Endometrial microvascular endothelial cells (primary cell): Measurements from ENCODE around the gene C16orf95. TPM values are rescaled to one million over a fixed set of nuclear protein-coding genes. Genes with fewer than 3 reads are reported as not detected.

Experiments used
- in situ Hi-C: cut with HindIII; loops from 2 replicates; pipeline ENCODE4 v1.10.0; 2017; ENCODE audit warnings: low sequenced_read_pairs, low pct_unique_long_range_greater_than_20kb; ENCODE audit errors: inconsistent ontology term
- total RNA-seq: library from RNA; depleted of rRNA; stranded (reverse); fragments of >200 nt; gene quantifications from one replicate; pipeline ENCODE4 v1.2.3, GENCODE V29; 2015; ENCODE audit errors: inconsistent ontology term

C16orf95 gene
- total RNA-seq, 1 donor from 2014 or later: 3.8 TPM

DNA sequence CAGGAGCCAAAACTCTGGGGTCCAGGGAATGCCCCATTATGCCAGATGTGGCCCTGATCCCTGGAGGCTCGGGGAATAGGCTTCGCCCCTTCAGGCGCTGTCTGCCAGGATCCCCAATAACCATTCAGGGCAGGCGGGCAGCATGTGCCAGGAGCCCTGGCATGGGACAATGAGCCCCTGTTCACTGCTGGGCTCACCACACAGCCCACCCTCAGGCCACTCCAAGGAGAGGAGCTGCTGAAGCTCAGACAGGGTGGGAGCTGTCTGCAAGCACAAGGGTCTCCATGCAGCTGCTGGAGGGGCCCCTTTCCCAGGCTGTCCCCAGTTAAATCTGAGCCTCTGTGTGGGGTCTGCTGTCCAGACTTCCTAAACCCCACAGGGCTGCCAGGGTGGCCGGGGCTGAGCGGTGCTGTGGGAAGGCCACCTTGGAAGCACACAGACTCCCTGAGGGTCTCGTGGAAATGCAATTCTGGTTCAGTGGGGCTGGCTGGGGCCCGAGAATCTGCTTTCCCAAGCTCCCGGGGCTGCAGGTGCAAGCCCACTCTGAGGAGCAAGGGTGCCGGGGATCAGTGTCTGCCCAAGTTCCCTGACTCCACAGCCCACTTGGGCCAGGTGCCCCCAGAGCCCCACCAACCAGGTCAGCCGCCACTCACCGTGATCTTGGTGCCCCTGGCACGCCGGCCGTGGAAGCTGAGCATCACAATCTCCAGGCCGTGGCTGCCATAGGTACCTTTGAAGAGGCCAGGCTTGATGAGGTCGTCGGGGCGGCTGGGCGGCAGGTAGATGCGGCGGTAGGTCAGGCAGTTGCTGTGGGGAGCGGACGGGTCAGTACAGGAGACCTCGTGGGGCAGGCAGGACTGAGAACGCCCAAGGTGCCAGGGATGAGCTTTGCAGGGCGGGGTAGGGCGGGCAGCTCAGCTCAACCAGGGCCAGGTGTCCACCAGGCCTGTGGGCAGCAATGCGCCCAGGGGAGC lies 17.7 kb upstream of the C16orf95 start:
- in situ Hi-C loops: no loop called here

DNA sequence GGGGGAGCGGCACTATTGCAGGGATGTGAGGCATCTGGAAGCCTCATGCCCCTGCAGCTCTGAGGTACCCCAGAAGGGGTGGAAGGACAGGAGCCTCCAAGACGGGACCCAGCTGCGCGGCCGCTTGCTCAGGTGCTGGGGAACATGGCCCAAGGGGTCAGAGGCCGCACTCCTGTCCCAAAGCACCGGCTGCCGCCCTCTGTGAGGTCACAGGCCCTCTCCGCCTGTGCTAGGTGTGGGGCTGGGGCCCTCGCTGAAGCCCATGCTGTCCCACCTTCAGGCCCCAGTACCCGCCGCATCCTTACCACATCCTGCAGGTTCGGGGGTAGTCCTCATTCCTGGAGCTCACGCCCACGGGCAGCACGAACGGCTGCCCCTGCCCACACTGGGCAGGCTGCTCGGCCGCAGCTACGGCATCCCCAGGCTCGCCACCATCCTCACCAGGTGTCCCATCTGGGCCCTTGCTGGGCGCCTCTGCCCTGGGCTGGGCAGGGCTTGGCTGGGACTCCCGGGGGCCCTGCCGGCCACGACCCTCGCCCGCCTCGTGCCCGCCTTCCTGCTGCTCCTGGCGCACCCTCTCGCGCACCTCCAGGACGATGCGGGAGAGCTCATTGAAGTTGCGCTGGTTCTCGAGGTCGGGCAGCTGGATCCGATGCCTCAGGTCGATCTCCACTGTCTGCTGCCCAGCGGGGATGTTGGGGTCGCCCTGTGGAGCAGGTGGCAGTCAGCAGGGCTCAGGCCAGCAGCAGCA lies 16.6 kb upstream of the C16orf95 start:
- in situ Hi-C loops: no loop called here

GRCh38 chr16:87333101-87333500 lies 15.9 kb upstream of the C16orf95 start:
- in situ Hi-C loops: no loop called here

GRCh38 chr16:87332150-87332549 lies 15.0 kb upstream of the C16orf95 start:
- in situ Hi-C loops: no loop called here

- in situ Hi-C loops: no loop called here
Observed at GRCh38 chr16:87331241-87331801, 14.1 kb upstream of the C16orf95 start.

DNA sequence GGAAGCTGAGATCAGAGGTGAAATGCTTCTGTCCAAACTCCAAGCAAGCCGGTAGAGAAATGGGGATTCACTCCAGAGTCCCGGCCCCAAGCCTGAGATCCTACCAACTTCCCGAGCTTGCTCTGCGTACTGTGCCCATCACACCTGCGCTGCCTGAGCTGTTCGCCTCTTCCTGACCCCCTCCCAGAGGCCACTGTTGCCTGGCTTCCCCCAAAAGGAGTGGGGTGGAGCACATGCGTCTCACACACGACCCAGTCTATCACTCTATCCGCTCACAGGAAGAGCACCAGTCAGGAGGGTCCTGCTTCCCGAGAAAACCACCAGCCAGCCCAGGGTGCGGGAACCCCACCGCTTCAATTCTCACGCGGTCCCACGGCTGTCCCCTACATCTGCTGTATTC lies 13.5 kb upstream of the C16orf95 start:
- in situ Hi-C loops: no loop called here

DNA sequence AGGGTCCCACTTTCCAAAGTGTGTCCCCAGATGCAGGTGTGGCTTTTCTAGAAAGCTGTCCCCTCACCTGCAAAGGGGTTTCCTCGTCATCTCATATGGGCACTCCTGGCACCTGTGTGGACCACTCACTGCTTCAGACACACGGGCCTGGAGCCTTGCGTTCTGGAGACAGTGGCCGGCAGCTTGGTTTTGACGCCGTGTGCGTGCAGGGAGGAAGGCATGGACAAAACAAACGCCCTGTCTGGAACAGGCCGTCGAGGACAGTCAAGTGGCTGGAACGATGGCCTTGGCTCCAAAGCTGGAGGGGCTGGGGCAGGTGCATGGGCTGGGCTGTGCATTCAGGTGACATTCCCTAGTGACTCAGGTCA lies 13.0 kb upstream of the C16orf95 start:
- in situ Hi-C loops: no loop called here

DNA sequence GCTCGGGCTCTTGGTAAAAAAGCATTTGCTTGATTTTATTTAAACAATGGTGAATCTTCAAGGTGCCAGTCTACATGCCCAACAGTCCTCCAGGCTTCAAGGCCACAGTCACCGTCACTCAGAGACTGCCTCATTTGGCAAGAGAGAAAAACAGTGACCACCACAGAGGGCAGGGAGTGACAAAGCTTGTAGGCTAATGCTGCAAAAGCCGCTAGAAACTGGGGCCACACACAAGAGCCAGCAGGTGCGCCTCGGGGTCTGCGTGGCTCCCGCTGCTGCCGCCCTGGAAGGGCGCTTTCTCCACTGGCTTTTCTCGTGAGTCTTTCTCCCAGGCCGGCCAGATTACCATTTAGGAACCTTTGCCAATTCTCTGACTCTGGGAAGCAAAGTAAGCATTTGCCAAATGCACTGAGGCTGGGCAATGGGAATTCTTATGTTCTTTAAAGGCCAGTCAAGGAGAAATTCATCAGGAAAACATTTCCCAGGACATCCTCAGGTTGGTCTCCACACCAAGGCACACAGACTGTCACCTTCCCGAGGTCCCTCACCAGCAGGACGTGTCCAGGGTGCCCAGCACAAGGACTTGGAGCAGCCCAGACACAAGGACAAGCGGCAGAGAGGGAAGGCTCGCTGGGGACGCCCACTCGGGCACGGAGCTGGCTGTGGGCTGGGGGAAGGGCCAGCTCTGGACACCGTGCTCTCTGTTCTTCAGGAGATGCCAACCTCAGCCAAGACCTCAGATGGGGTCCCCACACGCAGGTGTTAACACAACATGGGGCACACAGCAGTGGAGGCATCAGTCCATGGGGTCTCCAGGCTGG lies 12.5 kb upstream of the C16orf95 start:
- in situ Hi-C loops: no loop called here

GRCh38 chr16:87328846-87329245 lies 11.7 kb upstream of the C16orf95 start:
- in situ Hi-C loops: no loop called here

- in situ Hi-C loops: no loop called here
Observed at GRCh38 chr16:87327798-87328495, 10.8 kb upstream of the C16orf95 start.

DNA sequence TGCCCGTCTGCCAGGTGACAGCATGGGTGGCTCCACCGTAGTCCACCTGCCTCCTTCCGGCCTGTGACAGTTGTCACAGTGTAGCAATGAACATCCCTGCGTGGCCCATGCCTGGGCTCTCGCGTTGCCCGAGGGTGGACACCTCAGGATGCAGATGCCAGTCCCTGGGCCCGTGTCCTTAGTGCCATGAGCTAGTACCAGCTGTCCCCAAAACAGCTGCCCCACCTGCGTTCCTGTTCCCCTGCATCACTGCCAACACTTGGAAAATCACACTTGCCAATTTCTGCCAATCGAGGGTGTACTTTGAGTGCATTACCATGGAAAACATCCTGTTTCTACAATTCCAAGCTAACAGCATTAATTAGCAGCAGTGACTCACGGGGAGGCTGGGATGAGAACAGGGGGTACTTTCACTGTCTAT lies 9.0 kb upstream of the C16orf95 start:
- in situ Hi-C loops: no loop called here

DNA sequence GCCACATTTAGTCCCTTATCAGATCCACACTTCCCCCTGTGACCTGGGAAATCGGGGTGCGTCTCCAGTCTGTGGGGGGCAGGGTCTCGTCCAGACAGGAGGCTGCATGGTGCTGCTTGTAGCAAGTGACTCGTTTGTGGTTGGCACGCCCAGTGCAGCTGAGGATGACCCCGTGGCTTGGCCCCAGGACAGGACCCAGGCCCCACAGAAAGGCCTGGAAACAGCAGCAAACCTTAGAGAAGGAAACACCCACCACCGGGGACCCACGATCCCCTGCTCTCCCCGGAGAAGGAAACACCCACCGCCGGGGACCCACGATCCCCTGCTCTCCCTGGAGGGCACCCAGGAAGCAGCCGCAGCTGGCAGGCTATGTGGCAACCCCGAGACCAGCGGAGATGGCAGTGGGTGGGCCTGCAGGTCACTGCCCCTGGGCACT lies 8.2 kb upstream of the C16orf95 start:
- in situ Hi-C loops: no loop called here

DNA sequence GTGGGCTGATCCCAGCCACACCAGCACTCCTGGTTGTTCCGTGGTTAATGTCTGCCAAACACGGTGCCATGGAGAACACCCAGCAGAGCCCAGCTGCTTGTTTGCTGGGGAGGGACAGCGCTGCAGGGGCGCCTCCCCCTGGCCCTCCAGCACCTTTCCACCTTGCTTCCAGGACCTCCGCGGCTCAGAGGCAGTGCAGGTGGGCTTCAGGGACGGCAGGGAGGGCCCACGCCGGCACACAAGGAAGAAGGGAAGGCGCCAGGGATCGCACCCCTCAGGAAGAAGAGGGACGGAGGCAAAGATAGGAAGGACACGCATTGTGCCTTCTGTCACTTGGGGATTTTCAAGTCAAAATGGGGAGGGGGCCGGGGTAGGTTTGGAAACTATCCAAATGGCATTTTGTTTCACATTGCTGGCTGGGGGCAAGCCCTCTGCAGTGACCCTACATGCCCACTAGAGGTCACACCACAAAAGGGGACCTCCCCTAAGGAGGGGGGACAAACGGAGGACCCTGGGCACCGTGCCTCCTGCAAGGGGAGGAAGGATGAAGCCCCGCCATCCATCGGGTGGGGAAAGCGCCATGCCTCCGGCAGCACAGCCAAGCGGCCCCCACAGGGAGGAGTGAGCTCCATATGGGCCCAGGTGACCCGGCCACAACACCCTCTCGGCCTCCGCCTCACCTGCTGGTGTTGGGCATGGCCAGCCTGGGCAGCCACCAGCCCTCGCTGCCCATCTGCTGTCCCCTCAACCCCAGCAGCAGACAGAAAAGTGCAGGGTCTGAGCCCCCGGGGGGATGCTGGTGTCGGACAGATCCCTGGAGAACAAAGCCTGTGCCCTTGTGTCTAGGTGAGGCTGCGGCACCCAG lies 7.5 kb upstream of the C16orf95 start:
- in situ Hi-C loops: no loop called here

GRCh38 chr16:87323727-87324410 lies 6.7 kb upstream of the C16orf95 start:
- in situ Hi-C loops: no loop called here

DNA sequence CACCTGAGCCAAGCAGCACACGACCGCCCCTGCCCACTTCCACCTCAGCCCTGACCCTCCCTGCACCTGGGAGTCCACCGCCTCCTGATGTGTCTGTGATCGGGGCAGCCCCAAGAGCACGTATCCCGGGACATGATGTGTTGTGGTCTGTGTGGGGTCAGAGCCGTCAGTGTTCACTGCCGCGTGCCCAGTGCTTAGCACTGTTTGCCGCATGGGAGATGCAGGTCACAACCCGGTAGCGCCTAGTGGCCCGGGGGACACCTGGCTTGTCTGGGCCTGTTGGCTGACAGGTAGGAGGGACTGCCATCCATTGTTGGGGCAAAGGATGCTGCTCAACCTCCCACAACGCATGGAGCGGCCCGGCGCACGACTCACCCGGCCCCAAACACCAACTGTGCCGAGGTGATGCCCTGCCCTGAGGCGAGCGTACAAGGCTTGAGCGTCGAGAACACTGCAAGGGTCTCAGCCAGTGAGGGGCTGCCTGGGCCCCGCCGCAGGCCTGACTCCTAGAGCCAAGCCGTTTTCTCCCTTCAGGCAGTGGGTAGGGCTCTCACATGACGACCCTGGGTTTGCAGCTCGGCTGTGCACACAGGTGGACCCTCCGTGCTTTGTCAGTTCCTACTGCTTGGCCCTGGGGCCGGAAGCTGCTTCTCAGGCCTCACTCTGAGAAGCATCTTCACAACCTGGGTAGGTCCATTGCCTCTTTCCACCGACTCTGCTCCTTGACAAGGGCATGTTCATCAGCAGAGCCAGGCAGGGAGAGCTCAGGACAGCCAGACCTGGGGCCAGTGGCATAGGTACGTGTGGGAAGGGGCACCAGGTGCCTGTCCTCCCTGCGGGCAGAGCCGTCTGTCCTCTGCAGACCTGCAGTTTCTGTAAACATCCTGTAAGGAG lies 5.9 kb upstream of the C16orf95 start:
- in situ Hi-C loops: no loop called here

DNA sequence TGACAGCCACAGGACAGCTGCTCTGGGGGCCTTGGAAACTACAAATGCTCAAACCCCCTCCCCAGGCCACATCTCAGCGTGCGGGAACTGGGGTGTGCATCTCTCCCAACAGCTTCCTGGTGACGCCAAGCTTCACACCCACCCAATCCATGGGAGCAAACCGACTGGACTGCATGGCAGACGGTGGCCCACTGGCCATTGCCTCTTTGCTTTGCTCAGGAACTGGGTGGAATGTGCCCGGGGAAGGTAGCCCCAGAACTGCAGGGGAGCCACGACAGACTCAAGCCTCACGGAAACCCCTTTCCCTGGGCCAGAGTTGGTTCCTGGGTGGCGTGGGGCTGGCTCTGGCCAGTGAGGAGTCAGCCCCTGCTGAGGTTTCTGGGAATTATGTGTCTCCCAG lies 5.2 kb upstream of the C16orf95 start:
- in situ Hi-C loops: no loop called here
